ENCODE results near the gene EOGT.

The EOGT gene

DNA sequence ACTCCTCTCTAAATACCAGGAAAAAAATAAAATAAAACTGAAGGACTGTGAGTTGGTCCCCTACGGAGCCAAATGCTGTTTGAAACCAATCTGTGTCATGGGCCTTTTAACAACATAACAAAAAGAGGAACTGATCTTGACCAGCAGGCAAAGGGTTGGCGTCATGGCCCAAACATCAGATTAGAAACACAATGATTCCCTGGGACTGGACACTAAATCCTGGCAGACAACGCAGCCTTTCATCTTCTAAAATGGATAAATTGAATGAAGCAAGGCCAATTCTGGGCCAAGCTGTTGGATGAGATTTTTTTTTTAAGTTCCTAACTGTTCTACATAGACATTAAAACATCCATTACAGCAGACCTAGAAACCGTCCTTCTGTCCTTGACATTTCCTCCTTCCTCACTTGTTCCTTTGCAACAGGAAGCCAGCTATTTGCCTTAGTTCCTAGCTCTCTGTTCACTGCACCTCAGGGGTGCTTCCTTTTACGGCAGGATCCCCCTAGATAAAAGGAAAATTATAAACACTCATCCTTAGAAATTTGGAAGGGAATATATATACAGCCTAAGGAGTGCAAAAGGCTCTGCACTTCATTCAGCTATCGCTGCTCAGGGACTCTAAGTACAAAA is 59.6 kb downstream of the EOGT start:
- DNase-seq, result no peak

GRCh38 chr3:68945225-68945624 is 68.3 kb downstream of the EOGT start:
- DNase-seq, result no peak

DNA sequence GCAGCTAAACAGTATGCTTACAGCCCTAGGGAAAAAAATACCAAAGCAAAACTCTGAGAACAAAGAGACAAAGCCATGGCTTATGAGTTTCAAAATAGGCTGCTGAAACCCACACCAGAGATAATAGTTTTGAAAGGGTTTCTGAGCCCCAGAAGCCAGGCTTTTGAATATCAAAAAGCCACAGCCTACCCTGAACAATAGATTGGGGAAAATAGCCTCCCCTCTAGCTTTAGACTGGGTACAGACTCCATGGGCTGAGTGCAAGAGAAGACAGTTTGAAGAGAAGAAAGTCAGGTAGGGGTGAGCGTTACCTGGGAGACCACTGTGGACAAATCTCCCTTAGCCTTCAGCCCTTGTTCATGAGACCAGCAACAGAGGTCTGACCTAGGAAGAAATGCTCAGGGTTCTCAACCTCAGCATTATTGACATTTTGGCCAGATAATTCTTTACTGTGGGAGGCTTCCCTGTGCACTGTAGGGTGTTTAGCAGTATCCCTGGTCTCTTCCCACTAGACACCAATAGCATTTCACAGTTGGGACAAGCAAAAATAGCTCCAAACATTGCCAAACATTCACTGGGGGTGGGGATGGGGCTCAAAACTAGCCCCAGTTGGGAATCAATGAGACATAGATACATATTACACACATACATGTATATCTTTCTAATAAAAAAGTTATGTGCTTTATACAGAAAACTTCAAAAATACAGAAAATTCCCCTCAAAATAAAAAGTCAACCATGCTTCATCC is 69.6 kb downstream of the EOGT start:
- no peak for DNase-seq

DNA sequence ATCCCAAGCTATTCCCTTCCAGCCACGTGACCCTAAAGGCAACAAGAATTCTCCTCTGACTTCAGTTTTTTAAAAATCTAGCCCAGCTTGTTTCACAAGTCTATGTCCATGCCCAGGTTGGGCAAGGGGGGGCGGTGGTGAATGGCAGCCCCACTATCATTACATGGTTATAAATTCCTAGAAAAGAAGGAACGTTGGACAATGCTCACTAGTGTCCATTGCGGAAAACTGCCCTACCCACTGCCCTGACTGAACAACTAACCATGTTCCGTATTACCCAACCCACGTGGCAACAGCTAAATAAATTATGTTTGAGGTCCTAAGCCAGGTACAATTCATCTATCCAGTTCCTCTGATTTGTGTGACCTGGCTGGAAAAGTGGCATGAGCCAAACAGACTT is 72.4 kb downstream of the EOGT start:
- DNase-seq, result no peak

DNA sequence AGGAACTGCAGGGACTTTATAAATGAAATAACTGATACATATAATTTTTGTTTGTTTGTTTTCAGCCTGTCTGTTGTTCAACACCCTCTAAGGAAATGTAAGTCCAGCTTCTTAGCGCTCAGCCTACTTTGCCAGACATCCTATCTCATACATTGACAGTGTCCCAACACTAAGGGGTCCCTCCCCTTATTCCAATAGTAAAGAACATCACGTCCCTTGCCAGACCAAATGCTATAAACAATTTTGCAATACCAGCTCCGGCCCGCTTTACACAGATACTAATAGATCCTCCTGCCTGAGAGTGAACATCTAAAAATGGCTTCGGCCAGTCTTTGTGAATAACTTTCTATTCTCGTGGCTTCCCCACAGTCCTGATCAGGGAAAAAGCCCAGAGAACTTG is 76.6 kb downstream of the EOGT start:
- DNase-seq, result no peak

DNA sequence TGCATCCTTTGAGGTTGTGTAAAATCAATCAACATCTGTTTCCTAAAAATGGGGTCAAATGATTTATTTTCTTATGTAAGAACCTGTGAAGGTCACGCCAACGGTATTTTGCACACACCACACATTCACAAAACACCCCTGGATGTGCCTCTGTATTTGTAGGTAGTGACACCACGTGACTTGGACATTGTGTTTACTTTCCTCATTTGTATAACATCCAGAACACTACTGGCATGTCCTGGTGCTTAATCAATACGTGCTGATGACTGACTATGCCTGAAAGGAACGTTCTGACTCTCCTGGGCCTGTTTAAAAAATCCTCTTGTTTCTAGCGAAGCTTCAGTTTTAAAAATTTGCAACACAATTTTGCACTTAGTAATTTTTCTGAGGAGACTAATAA is 77.7 kb downstream of the EOGT start:
- DNase-seq, result no peak

GRCh38 chr3:68931406-68932149 is 81.9 kb downstream of the EOGT start:
- DNase-seq, result no peak

Data from inflammatory macrophage treated with lipopolysaccharide for 1 hour (primary cell).